IPS-NIHi7 (cell line): ENCODE results near the gene NDUFV2.

Experiments
- DNase-seq: peaks from one replicate; pipeline ENCODE4 v3.0.0; 2012; ENCODE audit warnings: mixed read lengths; ENCODE audit errors: extremely low spot score

NDUFV2 gene

GRCh38 chr18:9117980-9118841 lies 15.7 kb downstream of the NDUFV2 start:
- DNase-seq = no peak

- no peak for DNase-seq
Measured at GRCh38 chr18:9120796-9121195, 18.3 kb downstream of the NDUFV2 start.

GRCh38 chr18:9123520-9123919 lies 21.0 kb downstream of the NDUFV2 start:
- DNase-seq = no peak

- DNase-seq = no peak
Measured at GRCh38 chr18:9124824-9125223, 22.3 kb downstream of the NDUFV2 start.

- DNase-seq = no peak
Measured at GRCh38 chr18:9126337-9126736, 23.8 kb downstream of the NDUFV2 start.

GRCh38 chr18:9130195-9130594 lies 27.7 kb downstream of the NDUFV2 start:
- no peak for DNase-seq

- no peak for DNase-seq
Measured at GRCh38 chr18:9130806-9131205, 28.3 kb downstream of the NDUFV2 start.

- DNase-seq = no peak
Measured at GRCh38 chr18:9132628-9133027, 30.1 kb downstream of the NDUFV2 start.

GRCh38 chr18:9133225-9133624 lies 30.7 kb downstream of the NDUFV2 start:
- no peak for DNase-seq

- DNase-seq = no peak
Measured at GRCh38 chr18:9135081-9135911, 32.8 kb downstream of the NDUFV2 start.

GRCh38 chr18:9135912-9136314 lies 33.4 kb downstream of the NDUFV2 start:
- DNase-seq = peak; percentile 74

GRCh38 chr18:9136315-9137155 lies 34.0 kb downstream of the NDUFV2 start, which contains the start of gene ANKRD12:
TSS of gene ANKRD12 (plus strand) at chr18:9136781. CDS start at chr18:9182433, 45,652 bp downstream.
- peak; percentile 97 for DNase-seq

- peak; percentile 74 for DNase-seq
Measured at GRCh38 chr18:9137168-9138066, 34.9 kb downstream of the NDUFV2 start.

- DNase-seq = no peak
Measured at GRCh38 chr18:9139400-9140039, 37.0 kb downstream of the NDUFV2 start.

GRCh38 chr18:9140381-9140780 lies 37.9 kb downstream of the NDUFV2 start:
- DNase-seq = no peak

GRCh38 chr18:9140984-9141383 lies 38.5 kb downstream of the NDUFV2 start:
- no peak for DNase-seq

- no peak for DNase-seq
Measured at GRCh38 chr18:9146224-9146623, 43.7 kb downstream of the NDUFV2 start.

- DNase-seq = peak; percentile 52
Measured at GRCh38 chr18:9147440-9148202, 45.1 kb downstream of the NDUFV2 start.

- no peak for DNase-seq
Measured at GRCh38 chr18:9148203-9148552, 45.7 kb downstream of the NDUFV2 start.

GRCh38 chr18:9150121-9150520 lies 47.6 kb downstream of the NDUFV2 start:
- DNase-seq = no peak
